ENCODE results near the gene TLE4.

TLE4 gene

DNA sequence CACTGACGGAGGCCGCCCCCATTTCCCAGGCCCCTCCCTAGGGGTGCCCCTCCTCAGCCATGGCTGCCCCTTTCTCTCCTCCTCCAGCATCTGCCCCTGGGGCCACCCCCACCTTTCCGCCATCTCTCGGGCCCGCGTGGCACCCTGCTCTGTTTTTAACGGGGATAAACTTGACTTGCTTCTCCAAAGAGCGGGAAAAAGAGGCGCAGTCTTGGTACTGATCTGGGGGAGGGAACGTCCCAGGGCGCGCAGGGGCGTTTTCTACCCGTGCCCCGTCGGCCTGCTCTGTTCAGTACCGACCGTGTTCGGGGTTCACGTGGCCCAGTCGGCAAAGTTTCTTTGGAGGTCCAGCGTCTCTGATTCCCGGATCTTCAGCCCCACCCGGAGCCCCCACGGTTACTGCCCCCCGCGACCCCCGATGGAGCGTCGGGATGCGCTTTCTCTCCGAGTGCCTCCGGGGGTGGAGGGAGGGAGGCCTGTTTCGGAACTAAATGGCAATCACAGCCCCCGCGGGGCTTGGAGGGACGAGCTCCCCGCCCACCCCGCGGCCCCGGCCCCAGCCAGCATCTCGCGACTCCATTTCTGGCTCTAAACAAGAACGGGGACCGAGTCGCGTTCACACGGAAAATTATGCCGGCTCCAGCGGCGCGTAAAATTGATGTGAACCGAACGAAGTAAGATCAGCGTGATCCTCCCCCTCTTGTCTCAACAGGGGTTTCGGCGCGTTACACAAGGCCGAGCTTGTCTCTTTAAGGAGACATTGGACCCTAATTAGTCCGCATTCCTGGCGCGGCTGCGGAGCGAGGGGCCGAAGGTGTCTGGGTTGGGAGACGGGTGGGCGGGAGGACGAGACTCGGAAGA, 1.1 kb upstream of the TLE4 start:
- in situ Hi-C loops (cut with HindIII; ENCODE audit: low sequenced_read_pairs), result loop anchor here (25.0 kb wide), 1 partner anchor 433 kb away; no protein-coding TSS in a partner anchor
- DNase-seq (ENCODE audit: low read depth, low spot score), result peak; percentile 79
- no peak for TF ChIP-seq CTCF (IDR thresholded peaks at IDR 0.05; ENCODE audit: low read depth, low read length)
- H3K4me3 ChIP-seq (ENCODE audit: low read depth, low read length), result peak overlapping the region; percentile 76

- no peak for DNase-seq (ENCODE audit: low read depth, low spot score)
- H3K4me3 ChIP-seq (ENCODE audit: low read depth, low read length), result peak overlapping the region; percentile 87
- TF ChIP-seq CTCF (IDR thresholded peaks at IDR 0.05; ENCODE audit: low read depth, low read length), result no peak
- in situ Hi-C loops (cut with HindIII; ENCODE audit: low sequenced_read_pairs), result loop anchor here (25.0 kb wide), 1 partner anchor 435 kb away; no protein-coding TSS in a partner anchor
These were observed 355 bp downstream of the TLE4 start for GRCh38 chr9:79572032-79572607.

DNA sequence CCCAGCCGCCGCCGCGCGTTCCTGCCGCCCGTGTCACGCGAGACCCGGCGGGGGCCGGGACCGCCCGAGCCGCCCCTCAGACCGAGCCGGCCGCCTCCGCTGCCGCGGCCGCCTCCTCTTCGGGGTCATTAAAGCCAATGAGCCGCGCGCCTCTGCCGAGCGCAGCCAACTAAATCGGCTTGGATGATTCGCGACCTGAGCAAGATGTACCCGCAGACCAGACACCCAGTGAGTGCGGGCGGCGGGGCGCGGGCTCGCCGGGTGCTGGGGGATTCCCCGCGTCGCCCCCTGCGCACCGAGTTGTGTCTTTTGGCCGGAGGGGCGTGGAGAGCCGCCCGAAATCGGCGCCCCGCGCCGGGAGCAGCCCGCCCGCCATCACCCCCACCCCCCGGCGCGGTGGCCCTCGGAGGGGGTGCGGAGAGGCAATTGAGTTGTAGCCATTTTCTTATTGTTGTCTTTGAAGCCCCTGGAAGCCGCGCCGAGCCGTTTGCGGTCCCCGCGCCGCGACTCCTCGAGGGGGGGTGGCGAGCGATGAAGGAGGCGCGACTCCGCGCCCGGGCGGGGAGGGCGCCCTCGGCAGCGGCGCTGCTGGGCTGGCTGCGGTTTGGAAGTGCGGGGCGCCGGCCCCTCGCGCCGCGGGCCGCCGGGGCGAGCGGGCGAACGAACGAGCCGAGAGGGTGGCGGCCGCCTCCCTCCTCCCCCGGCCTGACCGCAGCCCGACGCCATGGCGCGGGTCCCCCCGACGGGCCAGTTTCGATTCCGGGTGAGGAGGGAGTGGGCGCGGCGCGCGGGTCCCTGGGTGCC, 1.0 kb downstream of the TLE4 start:
- peak overlapping the region; percentile 87 for H3K4me3 ChIP-seq (ENCODE audit: low read depth, low read length)
- in situ Hi-C loops (cut with HindIII; ENCODE audit: low sequenced_read_pairs), result loop anchor here (25.0 kb wide), 1 partner anchor 436 kb away; no protein-coding TSS in a partner anchor
- TF ChIP-seq CTCF (IDR thresholded peaks at IDR 0.05; ENCODE audit: low read depth, low read length), result no peak
- peak; percentile 54 for DNase-seq (ENCODE audit: low read depth, low spot score)

- in situ Hi-C loops (cut with HindIII; ENCODE audit: low sequenced_read_pairs), result loop anchor here (25.0 kb wide), 1 partner anchor 436 kb away; no protein-coding TSS in a partner anchor
- TF ChIP-seq CTCF (IDR thresholded peaks at IDR 0.05; ENCODE audit: low read depth, low read length), result no peak
- DNase-seq (ENCODE audit: low read depth, low spot score), result peak; percentile 29
- peak overlapping the region; percentile 87 for H3K4me3 ChIP-seq (ENCODE audit: low read depth, low read length)
These were observed 1.7 kb downstream of the TLE4 start for GRCh38 chr9:79573412-79573923.

DNA sequence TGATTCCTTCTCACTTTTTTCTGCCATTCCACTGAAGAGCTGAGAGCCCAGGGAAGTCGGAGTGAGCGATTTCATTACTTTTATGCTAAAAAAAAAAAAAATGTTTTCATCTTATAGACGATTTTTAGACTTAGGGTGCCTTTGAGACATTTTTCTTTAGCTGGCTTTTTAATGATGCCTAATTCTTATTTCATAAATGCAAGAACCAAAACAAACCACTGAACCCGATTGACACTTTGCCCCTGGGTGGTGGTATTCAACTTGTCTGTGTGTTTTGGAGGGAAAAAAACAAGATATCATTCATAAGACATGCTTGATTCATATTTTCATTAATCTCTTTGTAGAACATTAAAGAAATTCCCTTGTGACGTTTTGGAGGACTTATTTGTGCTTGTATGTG, 2.4 kb downstream of the TLE4 start:
- DNase-seq (ENCODE audit: low read depth, low spot score), result no peak
- TF ChIP-seq CTCF (IDR thresholded peaks at IDR 0.05; ENCODE audit: low read depth, low read length), result no peak
- in situ Hi-C loops (cut with HindIII; ENCODE audit: low sequenced_read_pairs), result loop anchor here (25.0 kb wide), 1 partner anchor 437 kb away; no protein-coding TSS in a partner anchor
- peak overlapping the region; percentile 87 for H3K4me3 ChIP-seq (ENCODE audit: low read depth, low read length)

GRCh38 chr9:79574781-79575180, 3.0 kb downstream of the TLE4 start:
- in situ Hi-C loops (cut with HindIII; ENCODE audit: low sequenced_read_pairs), result loop anchor here (25.0 kb wide), 1 partner anchor 437 kb away; no protein-coding TSS in a partner anchor
- H3K4me3 ChIP-seq (ENCODE audit: low read depth, low read length), result peak overlapping the region; percentile 87
- DNase-seq (ENCODE audit: low read depth, low spot score), result peak; percentile 46
- TF ChIP-seq CTCF (IDR thresholded peaks at IDR 0.05; ENCODE audit: low read depth, low read length), result no peak
